Stimulated activated naive CD4-positive, alpha-beta T cell treated with Interleukin-2 at 50 U/mL for 16 hours (primary cell): ENCODE results near the gene RGPD5.
"Not testable (repeated sequence)": the region's sequence is repeated elsewhere in the genome, so short reads cannot be mapped to it uniquely, and the experiment has no call there.

Source experiments
- DNase-seq: peaks from one replicate; lab custom pipeline; 2025; lab: John Stamatoyannopoulos, UW

RGPD5 gene

DNA sequence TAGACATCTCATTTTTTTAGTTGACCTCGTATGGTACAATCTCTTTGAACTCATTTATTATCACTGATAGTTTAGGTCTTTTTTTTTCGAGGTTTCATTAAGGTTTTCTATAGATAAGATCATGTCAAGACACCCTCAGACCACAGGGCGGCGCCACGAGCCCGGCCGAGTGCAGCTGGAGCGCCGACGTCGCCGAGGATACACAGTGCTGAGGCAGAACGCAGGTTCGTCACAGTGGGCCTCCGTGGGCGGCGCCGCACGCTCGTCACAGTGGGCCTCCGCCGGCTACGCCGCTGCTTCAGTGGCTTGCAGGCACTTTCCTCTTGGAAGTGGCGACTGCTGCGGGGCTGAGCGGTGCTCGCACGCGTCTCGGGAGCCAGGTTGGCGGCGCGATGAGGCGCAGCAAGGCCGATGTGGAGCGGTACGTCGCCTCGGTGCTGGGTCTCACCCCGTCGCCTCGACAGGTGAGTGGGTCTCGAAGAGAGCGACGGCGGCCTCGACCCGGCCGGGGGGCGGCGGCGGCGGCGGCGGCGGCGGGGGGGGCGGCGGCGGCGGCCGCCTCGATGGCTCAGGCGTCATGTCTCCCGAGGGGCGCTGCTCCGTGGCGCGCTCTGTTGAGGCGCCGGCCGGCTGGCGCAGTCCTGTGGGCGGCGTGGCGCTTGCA, at the start of gene RGPD5:
TSS of gene RGPD5 (plus strand) at position 232 of the 664 bp plus-strand sequence. CDS start at position 393, 161 bp downstream.
- not testable (repeated sequence) for DNase-seq

- not testable (repeated sequence) for DNase-seq
These were observed 42.5 kb upstream of the RGPD5 start for GRCh38 chr2:109751572-109751971.

DNA sequence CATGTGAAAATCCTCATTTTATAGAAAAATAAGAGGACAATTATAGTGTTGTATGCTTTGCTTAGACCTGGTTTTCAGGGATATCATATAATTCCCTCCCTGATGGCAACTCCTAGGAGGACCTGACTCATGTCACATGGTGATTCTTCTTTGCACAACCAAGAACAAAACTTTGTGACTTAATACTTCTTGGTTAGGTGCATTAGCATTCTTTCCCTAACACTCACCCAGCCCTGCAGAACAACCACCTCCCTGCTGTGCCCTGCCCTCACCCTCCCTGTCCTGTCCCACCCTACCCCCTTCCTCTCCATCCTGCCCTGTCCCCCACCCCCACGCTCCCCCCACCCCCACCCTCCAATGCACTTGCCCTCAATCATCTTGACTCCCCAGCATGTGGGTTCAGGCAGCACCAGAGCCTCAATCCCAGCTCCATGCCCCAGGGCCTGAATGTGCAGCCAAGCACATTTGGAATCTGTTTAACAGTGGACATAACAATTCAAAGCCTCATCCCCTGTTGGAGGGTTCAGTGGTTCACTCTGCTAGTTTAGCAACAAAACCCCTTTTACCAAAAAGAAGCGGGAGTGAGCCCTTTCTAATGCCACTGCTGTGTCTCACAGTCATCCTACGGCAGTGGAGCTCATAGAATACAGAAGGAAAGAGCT, 36.8 kb upstream of the RGPD5 start:
- not testable (repeated sequence) for DNase-seq

- DNase-seq: not testable (repeated sequence)
These were observed 33.7 kb upstream of the RGPD5 start for GRCh38 chr2:109760265-109761042.

GRCh38 chr2:109761043-109761454, 33.1 kb upstream of the RGPD5 start:
- DNase-seq: not testable (repeated sequence)

- DNase-seq: not testable (repeated sequence)
These were observed 32.1 kb upstream of the RGPD5 start for GRCh38 chr2:109761976-109762375.

- not testable (repeated sequence) for DNase-seq
These were observed 28.0 kb upstream of the RGPD5 start for GRCh38 chr2:109766074-109766473.

- not testable (repeated sequence) for DNase-seq
These were observed 27.1 kb upstream of the RGPD5 start for GRCh38 chr2:109766886-109767578.

DNA sequence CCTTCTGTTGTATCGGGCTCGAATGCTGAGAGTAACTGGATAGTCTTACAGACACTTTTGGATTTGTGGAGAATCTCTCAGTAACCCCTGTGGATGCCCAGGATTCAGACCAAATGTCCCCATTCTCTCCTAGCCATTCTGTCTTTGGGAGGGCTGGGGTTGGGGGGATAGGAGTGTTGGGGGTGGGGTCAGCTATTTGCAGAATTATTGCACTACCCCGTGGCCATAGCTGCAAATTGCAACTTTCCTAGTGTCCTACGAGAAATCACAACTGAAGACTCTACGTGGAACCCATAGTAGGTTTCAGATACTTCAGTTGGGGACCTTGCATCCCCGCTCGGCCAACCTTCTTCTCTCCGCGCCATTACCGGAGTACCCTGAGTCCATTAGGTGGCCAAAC, 25.2 kb upstream of the RGPD5 start:
- not testable (repeated sequence) for DNase-seq

DNA sequence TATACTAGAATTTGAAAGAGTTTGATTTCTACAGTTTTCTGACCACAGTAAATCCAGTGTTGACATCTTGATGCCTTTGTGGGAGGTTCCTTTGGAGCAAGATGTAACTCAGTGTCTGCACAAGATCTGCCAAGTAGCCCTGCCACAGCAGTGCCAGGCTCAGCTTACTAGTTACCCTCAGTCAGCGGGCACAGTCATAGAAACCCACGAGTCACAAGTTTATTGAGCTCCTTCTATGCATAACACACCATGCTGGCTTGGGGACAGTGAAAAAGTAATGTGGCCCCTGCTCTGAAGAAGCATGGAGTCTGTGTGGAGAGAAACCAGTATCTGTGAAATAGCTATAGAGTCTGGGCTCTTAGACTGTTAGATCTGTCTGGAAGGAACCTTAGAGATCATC, 15.0 kb upstream of the RGPD5 start:
- not testable (repeated sequence) for DNase-seq

DNA sequence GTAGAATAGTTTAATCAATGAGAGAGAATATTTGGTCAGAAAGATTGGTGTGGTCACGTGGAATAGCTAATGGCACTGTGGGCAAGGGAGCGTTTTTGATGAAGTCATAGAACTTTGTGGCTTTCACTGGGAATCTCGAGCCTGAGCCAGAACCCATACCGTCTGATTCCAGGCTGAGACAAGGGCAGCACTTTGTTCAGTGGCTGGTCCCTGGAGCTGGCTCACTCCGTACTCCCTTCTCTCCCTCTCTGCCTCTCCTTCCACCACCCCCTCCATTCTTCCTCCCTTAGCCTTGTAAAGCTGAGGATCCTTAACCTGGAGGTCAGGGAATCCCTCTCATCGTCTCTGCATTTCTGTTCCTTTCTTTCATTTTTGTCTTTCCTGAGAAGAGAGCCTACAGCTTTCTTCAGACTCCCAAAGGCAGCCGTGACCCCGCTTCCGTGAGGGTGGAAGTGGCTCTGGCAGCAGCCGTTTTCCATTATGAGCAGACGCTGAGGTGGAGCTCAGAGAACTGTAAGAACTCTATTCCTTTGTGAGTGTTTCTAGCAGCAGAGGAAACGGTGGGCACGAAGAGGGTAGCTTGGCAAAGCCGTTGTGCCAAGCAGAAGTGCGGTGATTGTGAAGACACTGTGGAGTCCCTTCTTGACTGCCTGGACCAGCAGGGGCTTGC, 12.8 kb upstream of the RGPD5 start:
- not testable (repeated sequence) for DNase-seq

- not testable (repeated sequence) for DNase-seq
These were observed 11.6 kb upstream of the RGPD5 start for GRCh38 chr2:109782446-109782993.

- DNase-seq: not testable (repeated sequence)
These were observed 2.4 kb upstream of the RGPD5 start for GRCh38 chr2:109791530-109792279.

GRCh38 chr2:109792659-109793058, 1.4 kb upstream of the RGPD5 start:
- not testable (repeated sequence) for DNase-seq

DNA sequence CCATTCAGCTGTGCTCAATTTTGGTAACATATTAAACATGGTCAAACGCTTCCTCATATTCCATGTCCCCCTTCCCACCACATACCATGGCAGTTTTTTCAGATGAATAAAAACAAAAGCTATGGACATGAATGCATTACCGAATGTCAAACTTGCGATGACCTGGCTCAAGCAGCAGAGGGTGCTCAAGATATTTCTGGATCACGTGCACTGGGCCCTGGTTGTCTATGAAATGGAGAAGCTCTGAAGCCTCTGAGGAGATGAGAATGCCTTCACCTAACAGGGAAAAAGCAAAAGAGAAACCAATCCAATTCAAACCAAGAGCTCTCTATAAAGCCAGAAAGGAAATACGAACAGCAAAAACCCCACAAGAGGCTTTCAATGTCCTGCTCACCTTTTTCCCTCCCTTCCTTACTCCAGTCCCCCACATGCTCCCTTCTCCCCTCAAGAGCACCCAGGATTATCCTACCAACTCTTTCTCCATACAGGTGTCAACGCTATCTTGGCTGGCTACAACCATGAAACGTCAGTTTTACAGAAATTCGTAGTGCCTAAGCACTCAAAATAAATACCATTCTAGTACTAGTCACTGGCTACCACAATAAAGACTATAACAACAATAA, 77.1 kb downstream of the RGPD5 start:
- DNase-seq: not testable (repeated sequence)

GRCh38 chr2:109876625-109877024, 82.5 kb downstream of the RGPD5 start:
- DNase-seq: not testable (repeated sequence)

DNA sequence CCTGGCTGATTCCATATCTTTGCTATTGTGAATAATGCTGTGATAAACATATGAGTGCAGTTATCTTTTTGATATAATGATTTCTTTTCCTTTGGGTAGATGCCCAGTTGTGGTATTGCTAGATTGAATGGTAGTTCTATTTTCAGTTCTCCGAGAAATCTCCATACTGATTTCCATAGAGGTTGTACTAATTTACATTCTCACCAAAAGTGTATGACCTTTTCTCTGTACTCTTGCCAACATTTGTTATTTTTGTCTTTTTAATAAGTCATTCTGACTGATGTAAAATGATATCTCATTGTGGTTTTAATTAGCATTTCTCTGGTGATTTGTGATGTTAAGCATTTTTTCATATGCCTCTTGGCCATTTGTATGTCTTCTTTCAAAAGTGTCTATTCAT, 88.0 kb downstream of the RGPD5 start:
- not testable (repeated sequence) for DNase-seq

DNA sequence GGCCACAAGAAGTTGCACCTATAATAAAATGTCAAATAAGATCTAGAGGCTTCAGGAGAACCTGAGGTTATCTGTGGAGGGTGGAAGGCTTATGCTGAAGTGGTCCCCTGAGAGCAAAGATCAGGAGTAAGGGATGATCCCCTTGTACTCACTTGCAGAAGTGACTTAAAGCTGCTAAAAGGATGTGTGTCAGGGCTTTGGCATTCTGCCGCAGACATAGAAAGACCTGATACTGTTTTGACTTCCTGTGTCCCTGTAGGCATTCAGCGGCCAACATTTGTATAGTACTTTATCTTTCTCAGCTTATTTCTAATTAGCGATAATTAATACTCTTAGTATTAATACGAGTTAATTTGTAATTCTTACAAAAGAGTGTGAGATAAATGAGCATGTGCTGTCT, 94.3 kb downstream of the RGPD5 start:
- not testable (repeated sequence) for DNase-seq

- DNase-seq: not testable (repeated sequence)
These were observed 95.8 kb downstream of the RGPD5 start for GRCh38 chr2:109889909-109890308.

- DNase-seq: not testable (repeated sequence)
These were observed 96.9 kb downstream of the RGPD5 start for GRCh38 chr2:109891024-109891423.
